ENCODE data around the gene RNF212.

Gene RNF212

GRCh38 chr4:1026115-1026514 lies 87.2 kb downstream of the RNF212 start:
- H3K27ac Mint-ChIP-seq: no peak overlapping the region
- DNase-seq: peak; percentile 65
- no peaks in the 10 kb centered on the region for H3K36me3 Mint-ChIP-seq (ENCODE audit: low read depth)
- H3K4me3 Mint-ChIP-seq: no peak overlapping the region
- H3K9me3 Mint-ChIP-seq: no peaks in the 10 kb centered on the region
- no peaks in the 10 kb centered on the region for H3K27me3 Mint-ChIP-seq
- peak; percentile 62 for ATAC-seq
- no peaks in the 10 kb centered on the region for H3K4me1 Mint-ChIP-seq

GRCh38 chr4:1024882-1025545 lies 88.3 kb downstream of the RNF212 start:
- H3K9me3 Mint-ChIP-seq: no peaks in the 10 kb centered on the region
- H3K4me3 Mint-ChIP-seq: no peak overlapping the region
- H3K27me3 Mint-ChIP-seq: no peaks in the 10 kb centered on the region
- ATAC-seq (no peak), DNase-seq (no peak)
- H3K4me1 Mint-ChIP-seq: no peaks in the 10 kb centered on the region
- no peak overlapping the region for H3K27ac Mint-ChIP-seq
- no peaks in the 10 kb centered on the region for H3K36me3 Mint-ChIP-seq (ENCODE audit: low read depth)

GRCh38 chr4:1023895-1024740 lies 89.2 kb downstream of the RNF212 start:
- Mint-ChIP-seq H3K4me1 (no peaks in the 10 kb centered on the region), H3K4me3 (no peak overlapping the region), H3K27me3 (no peaks in the 10 kb centered on the region), H3K9me3 (no peaks in the 10 kb centered on the region), H3K36me3 (ENCODE audit: low read depth) (no peaks in the 10 kb centered on the region), H3K27ac (no peak overlapping the region)
- ATAC-seq (no peak), DNase-seq (no peak)

- Mint-ChIP-seq H3K36me3 (ENCODE audit: low read depth) (no peaks in the 10 kb centered on the region), H3K4me1 (no peaks in the 10 kb centered on the region), H3K9me3 (no peaks in the 10 kb centered on the region), H3K27ac (no peak overlapping the region), H3K4me3 (no peak overlapping the region), H3K27me3 (no peaks in the 10 kb centered on the region)
- ATAC-seq (no peak), DNase-seq (no peak)
These were observed 90.2 kb downstream of the RNF212 start for GRCh38 chr4:1023075-1023640.

- DNase-seq: no peak
- H3K27me3 Mint-ChIP-seq: no peaks in the 10 kb centered on the region
- no peak overlapping the region for H3K27ac Mint-ChIP-seq
- no peaks in the 10 kb centered on the region for H3K4me1 Mint-ChIP-seq
- ATAC-seq: no peak
- H3K9me3 Mint-ChIP-seq: no peaks in the 10 kb centered on the region
- H3K4me3 Mint-ChIP-seq: no peak overlapping the region
- no peaks in the 10 kb centered on the region for H3K36me3 Mint-ChIP-seq (ENCODE audit: low read depth)
These were observed 90.7 kb downstream of the RNF212 start for GRCh38 chr4:1022739-1023066.

GRCh38 chr4:1022051-1022738 lies 91.2 kb downstream of the RNF212 start:
- no peak overlapping the region for H3K4me3 Mint-ChIP-seq
- H3K36me3 Mint-ChIP-seq (ENCODE audit: low read depth): no peaks in the 10 kb centered on the region
- H3K27me3 Mint-ChIP-seq: no peaks in the 10 kb centered on the region
- DNase-seq (no peak), ATAC-seq (no peak)
- no peaks in the 10 kb centered on the region for H3K9me3 Mint-ChIP-seq
- no peaks in the 10 kb centered on the region for H3K4me1 Mint-ChIP-seq
- no peak overlapping the region for H3K27ac Mint-ChIP-seq
